OCI-LY3 (cell line): Measurements from ENCODE around the gene GDPD5.

Source experiments
- H2AFZ ChIP-seq: fragments of 200-600, 300-600 bp; shearing (Covaris generic); 2 replicates; pipeline ENCODE4 v1.6.0; 2014; ENCODE audit warnings: antibody characterized with exemption, low read depth, low read length
- H3K27ac ChIP-seq: fragments of 200-600, 300-600 bp; sonication (generic); 2 replicates; pipeline ENCODE4 v1.5.1; 2014; ENCODE audit warnings: mild to moderate bottlenecking, low read length, moderate library complexity, mixed read lengths
- H3K27me3 ChIP-seq: fragments of 200-600, 300-600 bp; sonication (generic); 2 replicates; pipeline ENCODE4 v1.6.1; 2014; ENCODE audit warnings: low read depth, low read length, mixed read lengths
- H3K36me3 ChIP-seq: fragments of 200-600, 300-600 bp; sonication (generic); replicated peaks from 2 replicates; pipeline ENCODE3; 2014; ENCODE audit warnings: low read depth, low read length, mixed read lengths
- H3K4me1 ChIP-seq: fragments of 300-600, 200-600 bp; sonication (generic); 2 replicates; pipeline ENCODE4 v1.6.1; 2014; ENCODE audit warnings: low read length, mixed read lengths
- H3K4me2 ChIP-seq: fragments of 200-600, 300-600 bp; sonication (generic); 2 replicates; pipeline ENCODE4 v1.6.1; 2014; ENCODE audit warnings: low read length, mixed read lengths
- H3K4me3 ChIP-seq: fragments of 300-600, 200-600 bp; sonication (generic); 2 replicates; pipeline ENCODE4 v1.5.1; 2014; ENCODE audit warnings: antibody characterized with exemption, mild to moderate bottlenecking, low read length, moderate library complexity
- H3K79me2 ChIP-seq: fragments of 300-600, 200-600 bp; shearing (Covaris generic); 2 replicates; pipeline ENCODE4 v1.6.1; 2014; ENCODE audit warnings: mild to moderate bottlenecking, low read length, mixed read lengths
- H3K9ac ChIP-seq: fragments of 300-600, 200-600 bp; shearing (Covaris generic); 2 replicates; pipeline ENCODE4 v1.6.0; 2014; ENCODE audit warnings: mild to moderate bottlenecking, low read length, moderate library complexity
- H3K9me3 ChIP-seq: fragments of 200-600, 300-600 bp; shearing (Covaris generic); 2 replicates; pipeline ENCODE4 v1.6.1; 2014; ENCODE audit warnings: low read length, mixed read lengths; ENCODE audit not compliant: insufficient read depth
- H4K20me1 ChIP-seq: fragments of 200-600, 300-600 bp; sonication (generic); 2 replicates; pipeline ENCODE4 v1.6.1; 2016; ENCODE audit warnings: low read length, mixed read lengths; ENCODE audit not compliant: insufficient read depth
- EZH2phosphoT487 ChIP-seq: fragments of 200-600 bp; shearing (Covaris generic); IDR thresholded peaks from 2 replicates; pipeline ENCODE4 v1.6.1; 2018; ENCODE audit warnings: antibody characterized with exemption, mixed run types, low read depth
- TF ChIP-seq, protein P1 (sequence below): fragments of 200-600, 300-600 bp; sonication (generic); IDR thresholded peaks from 2 replicates; pipeline ENCODE4 v1.5.1; 2014; ENCODE audit warnings: antibody characterized with exemption, low read length, low read depth

Gene GDPD5

DNA sequence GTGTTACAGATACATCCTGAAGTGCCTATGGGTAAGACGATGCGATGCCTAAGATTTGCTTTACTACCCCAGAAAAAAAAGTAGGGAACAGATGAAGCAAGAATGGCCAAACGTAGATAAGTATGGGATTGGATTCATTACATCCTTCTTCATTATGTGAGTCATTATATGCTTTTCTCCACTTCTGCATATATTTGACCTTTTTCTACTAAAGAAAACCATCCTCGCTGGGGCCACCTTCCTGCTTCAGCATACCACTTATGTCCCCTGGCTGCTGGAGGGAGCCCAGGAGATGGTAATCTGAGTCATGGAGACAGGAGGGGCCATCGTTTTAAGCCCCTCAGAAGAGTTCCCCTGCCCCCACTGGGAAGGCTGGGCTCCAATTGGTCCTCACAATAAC lies 78.3 kb downstream of the GDPD5 start:
- H3K4me2 ChIP-seq = no peak overlapping the region
- no peak overlapping the region for H3K27ac ChIP-seq
- no peak for TF ChIP-seq EZH2phosphoT487
- TF ChIP-seq, protein P1, sequence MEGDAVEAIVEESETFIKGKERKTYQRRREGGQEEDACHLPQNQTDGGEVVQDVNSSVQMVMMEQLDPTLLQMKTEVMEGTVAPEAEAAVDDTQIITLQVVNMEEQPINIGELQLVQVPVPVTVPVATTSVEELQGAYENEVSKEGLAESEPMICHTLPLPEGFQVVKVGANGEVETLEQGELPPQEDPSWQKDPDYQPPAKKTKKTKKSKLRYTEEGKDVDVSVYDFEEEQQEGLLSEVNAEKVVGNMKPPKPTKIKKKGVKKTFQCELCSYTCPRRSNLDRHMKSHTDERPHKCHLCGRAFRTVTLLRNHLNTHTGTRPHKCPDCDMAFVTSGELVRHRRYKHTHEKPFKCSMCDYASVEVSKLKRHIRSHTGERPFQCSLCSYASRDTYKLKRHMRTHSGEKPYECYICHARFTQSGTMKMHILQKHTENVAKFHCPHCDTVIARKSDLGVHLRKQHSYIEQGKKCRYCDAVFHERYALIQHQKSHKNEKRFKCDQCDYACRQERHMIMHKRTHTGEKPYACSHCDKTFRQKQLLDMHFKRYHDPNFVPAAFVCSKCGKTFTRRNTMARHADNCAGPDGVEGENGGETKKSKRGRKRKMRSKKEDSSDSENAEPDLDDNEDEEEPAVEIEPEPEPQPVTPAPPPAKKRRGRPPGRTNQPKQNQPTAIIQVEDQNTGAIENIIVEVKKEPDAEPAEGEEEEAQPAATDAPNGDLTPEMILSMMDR = no peak
- no peak overlapping the region for H3K9ac ChIP-seq
- H3K79me2 ChIP-seq = no peaks in the 10 kb centered on the region
- H2AFZ ChIP-seq = no peak overlapping the region
- no peaks in the 10 kb centered on the region for H3K36me3 ChIP-seq
- no peaks in the 10 kb centered on the region for H3K4me1 ChIP-seq
- no peaks in the 10 kb centered on the region for H4K20me1 ChIP-seq
- no peak overlapping the region for H3K4me3 ChIP-seq
- H3K27me3 ChIP-seq = peaks cover 6% of the 10 kb centered on the region; the same call in 1 of the 2 replicates
- no peaks in the 10 kb centered on the region for H3K9me3 ChIP-seq

- Histone ChIP-seq H2AFZ (no peak overlapping the region), H3K4me3 (no peak overlapping the region), H3K9ac (no peak overlapping the region), H3K4me1 (no peaks in the 10 kb centered on the region), H3K27ac (no peak overlapping the region), H3K4me2 (no peak overlapping the region), H3K27me3 (peaks cover 11% of the 10 kb centered on the region), H4K20me1 (no peaks in the 10 kb centered on the region), H3K79me2 (no peaks in the 10 kb centered on the region), H3K36me3 (no peaks in the 10 kb centered on the region), H3K9me3 (no peaks in the 10 kb centered on the region)
- TF ChIP-seq, protein P1 = peak; percentile 99
- TF ChIP-seq EZH2phosphoT487 = no peak
Observed at GRCh38 chr11:75445315-75445953, 80.3 kb downstream of the GDPD5 start.

- Histone ChIP-seq H4K20me1 (no peaks in the 10 kb centered on the region), H3K27ac (no peak overlapping the region), H3K9me3 (no peaks in the 10 kb centered on the region), H3K9ac (no peak overlapping the region), H3K4me3 (no peak overlapping the region), H3K36me3 (no peaks in the 10 kb centered on the region), H3K79me2 (no peaks in the 10 kb centered on the region), H3K27me3 (peaks cover 16% of the 10 kb centered on the region), H3K4me2 (no peak overlapping the region), H2AFZ (no peak overlapping the region), H3K4me1 (no peaks in the 10 kb centered on the region)
- no peak for TF ChIP-seq EZH2phosphoT487
- TF ChIP-seq, protein P1 = no peak
Observed at GRCh38 chr11:75443043-75443442, 82.7 kb downstream of the GDPD5 start.

DNA sequence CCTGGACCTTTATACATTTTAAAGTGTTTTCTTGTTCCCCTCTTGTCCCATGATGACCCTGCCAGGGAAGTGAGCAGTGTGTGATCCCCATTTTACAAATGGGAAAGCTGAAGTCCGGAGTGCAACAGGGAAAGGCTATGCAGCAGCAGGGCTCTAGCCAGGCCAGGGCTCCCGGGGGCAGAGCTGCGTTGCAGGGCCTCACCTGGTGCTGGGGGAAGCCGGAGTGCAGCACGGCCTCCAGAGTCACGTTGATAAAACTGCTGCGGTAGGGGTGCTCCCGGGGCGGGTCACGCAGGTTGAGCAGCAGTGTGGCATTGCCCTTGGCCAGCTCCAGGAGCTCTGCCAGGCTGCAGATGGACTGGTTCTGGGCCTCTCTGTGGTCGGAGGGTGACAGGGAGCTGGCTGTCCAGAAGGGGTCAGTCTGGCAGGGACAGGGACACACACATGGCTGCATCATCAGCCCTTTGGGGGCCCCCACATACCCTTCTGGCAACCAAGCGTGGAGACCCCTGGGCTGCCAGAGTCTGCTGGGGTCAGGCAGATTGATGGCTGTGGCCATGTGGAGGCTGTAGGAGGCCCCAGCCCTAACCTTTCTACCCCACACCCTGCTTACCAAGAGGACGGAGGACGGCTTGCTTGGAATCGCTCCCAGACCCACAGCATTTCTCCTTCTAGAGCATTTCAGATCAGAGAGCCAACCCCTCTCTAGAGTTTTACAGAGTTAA lies 83.4 kb downstream of the GDPD5 start:
- H3K4me3 ChIP-seq = no peak overlapping the region
- no peaks in the 10 kb centered on the region for H3K79me2 ChIP-seq
- no peak overlapping the region for H3K4me2 ChIP-seq
- no peak overlapping the region for H3K27ac ChIP-seq
- TF ChIP-seq, protein P1 = no peak
- TF ChIP-seq EZH2phosphoT487 = no peak
- no peaks in the 10 kb centered on the region for H4K20me1 ChIP-seq
- peaks cover 16% of the 10 kb centered on the region for H3K27me3 ChIP-seq
- H3K36me3 ChIP-seq = no peaks in the 10 kb centered on the region
- H3K9ac ChIP-seq = no peak overlapping the region
- no peaks in the 10 kb centered on the region for H3K4me1 ChIP-seq
- no peaks in the 10 kb centered on the region for H3K9me3 ChIP-seq
- no peak overlapping the region for H2AFZ ChIP-seq
